ENCODE data around the gene IGFBPL1. TPM values are rescaled to one million over a fixed set of nuclear protein-coding genes. Genes with fewer than 3 reads are reported as not detected.
"Not testable (repeated sequence)": the region's sequence is repeated elsewhere in the genome, so short reads cannot be mapped to it uniquely, and the experiment has no call there.

The IGFBPL1 gene
- total RNA-seq, 2 experiments from 2014 or later, result not detected

GRCh38 chr9:38384990-38385848 lies 39.0 kb downstream of the IGFBPL1 start:
- CTCF ChIA-PET, result no interaction called here
- POLR2A ChIA-PET, result no interaction called here

GRCh38 chr9:38382141-38382540 lies 42.1 kb downstream of the IGFBPL1 start:
- ChIA-PET CTCF (no interaction called here), POLR2A (no interaction called here)

- ChIA-PET CTCF (no interaction called here), POLR2A (no interaction called here)
Observed at GRCh38 chr9:38380872-38381534, 43.3 kb downstream of the IGFBPL1 start.

GRCh38 chr9:38380230-38380871 lies 43.9 kb downstream of the IGFBPL1 start:
- ChIA-PET POLR2A (no interaction called here), CTCF (no interaction called here)

DNA sequence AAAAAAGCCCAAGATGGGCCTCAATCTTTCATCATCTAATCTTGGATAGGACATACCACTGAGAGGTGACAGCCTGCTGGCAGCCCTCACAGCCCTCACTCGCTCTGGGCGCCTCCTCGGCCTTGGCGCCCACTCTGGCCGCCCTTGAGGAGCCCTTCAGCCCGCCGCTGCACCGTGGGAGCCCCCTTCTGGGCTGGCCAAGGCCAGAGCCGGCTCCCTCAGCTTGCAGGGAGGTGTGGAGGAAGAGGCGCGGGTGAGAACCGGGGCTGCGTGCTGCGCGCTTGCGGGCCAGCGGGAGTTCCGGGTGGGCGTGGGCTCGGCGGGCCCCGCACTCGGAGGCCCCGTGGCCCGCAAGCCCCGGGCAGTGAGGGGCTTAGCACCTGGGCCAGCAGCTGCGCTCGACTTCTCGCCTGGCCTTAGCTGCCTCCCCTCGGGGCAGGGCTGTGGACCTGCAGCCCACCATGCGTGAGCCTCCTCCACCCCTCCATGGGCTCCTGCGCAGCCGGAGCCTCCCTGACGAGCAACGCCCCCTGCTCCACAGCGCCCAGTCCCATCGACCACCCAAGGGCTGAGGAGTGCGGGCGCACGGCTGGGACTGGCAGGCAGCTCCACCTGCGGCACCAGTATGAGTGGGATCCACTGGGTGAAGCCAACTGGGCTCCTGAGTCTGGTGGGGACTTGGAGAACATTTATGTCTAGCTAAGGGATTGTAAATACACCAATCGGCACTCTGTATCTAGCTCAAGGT lies 46.7 kb downstream of the IGFBPL1 start:
- CTCF ChIA-PET, result not testable (repeated sequence)
- POLR2A ChIA-PET, result interaction anchor here (0.7 kb wide), 1 partner anchor 642 kb away, joined by 3 read pairs; no protein-coding TSS in a partner anchor

- POLR2A ChIA-PET, result no interaction called here
- CTCF ChIA-PET, result no interaction called here
Observed at GRCh38 chr9:38376021-38376670, 48.1 kb downstream of the IGFBPL1 start.

DNA sequence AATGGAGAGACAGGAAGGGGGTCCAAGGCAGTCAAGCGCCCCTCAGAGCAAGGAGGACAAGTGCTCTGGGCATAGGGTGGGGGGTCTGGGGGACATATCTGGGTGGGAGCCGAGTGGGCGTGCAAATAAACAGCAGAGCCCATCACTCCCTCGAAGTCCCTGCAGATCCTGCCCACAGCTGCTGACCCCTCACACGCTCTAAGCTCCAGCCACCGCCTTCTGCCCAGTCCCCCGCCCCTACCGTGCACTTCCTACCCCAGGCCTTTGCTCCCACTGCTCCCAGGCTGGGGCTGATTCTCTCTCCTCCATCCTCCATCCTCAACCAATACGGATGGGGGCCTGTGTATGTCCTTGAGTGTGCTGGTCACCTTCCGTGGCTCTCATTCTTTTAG lies 48.7 kb downstream of the IGFBPL1 start:
- ChIA-PET POLR2A (no interaction called here), CTCF (no interaction called here)

DNA sequence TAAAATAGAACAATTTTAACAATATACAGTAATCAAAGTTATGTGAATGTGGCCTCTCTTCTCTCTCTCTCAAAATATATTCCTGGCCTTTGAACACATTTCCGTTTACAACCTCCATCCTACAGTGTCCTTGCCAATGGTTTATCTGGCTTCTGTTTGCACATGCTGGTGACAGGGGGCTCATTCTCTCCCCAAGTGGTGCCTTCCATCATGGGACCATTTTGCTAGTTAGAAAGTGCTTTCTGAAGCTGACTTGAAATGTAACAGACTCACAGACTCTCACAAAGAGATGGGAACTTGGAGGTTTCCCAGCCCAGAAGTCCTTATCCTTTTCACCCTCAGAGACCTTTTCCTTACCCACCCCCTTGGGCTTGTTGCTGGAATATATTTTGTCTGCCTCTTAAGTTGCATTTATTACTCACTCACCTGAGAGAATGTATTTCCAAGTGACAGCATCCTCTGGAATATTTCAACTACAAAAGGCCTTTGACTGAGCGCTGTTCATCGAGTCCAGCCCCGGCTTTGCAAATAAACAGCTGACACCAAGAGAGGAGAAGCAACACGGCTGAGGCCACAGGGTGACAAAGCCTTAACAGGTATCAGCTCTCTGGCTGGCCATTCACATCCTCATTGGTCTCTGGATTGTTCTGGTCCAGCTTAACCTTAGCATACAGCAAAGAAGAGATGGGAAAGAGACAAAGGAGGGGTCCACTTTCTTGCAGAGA lies 49.2 kb downstream of the IGFBPL1 start:
- ChIA-PET CTCF (no interaction called here), POLR2A (no interaction called here)

DNA sequence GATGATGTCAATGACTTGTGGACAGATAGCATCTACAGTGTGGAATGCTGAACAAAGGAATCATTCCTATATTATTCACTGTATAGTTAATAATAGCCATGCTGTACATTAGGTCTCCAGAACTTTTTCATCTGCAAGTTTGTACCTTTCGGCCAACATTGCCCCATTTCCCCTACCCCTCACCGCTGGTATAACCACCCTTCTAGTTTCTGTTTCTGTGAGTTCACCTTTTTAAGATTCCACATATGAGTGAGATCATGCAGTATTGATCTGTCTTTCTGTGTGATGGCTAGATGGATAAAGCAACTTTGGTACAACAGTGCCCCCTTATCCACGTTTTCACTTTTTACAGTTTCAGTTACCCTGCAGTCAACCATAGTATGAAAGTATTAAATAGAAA lies 50.6 kb downstream of the IGFBPL1 start:
- CTCF ChIA-PET, result no interaction called here

DNA sequence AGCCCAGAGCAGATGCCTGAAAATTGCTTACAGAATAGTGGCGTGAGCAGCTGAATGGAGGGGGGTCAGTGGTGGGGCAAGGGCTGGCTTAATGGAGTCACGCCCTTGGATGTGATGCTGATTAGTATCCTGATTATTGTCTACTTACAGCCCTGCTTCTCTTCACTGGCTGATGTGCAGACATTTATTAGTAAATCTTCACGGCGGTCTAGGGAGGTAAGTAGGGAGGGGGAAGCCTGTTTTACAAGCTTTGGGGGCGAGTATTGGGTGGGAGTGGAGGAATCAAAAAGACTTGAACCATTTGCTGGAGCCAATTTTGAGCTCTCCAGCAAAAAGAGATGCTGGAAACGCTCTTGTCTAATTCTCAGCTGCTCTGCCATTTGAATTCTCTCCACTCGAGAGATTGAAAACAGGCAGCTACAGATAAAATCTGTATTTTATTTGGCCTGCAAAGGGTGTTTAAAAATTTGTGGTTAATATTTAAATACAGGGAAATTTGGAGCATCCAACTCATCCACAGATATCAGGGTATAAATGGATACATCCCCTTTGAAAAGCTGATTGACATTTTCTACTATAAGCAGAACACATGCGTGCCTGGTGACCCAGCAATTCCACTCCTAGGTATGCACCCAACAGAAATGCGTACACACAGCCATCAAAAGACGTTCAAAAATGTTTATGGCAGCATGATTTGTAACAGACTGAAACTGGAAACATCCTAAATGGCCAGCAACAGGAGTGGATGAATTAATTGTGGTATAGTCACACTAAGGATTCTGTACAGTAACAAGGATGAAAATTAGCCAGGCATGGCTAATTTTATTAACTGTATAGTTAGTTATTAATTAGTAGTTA lies 51.3 kb downstream of the IGFBPL1 start:
- ChIA-PET CTCF (no interaction called here), POLR2A (no interaction called here)

More for the DNA sequence above, 50.6 kb downstream of the IGFBPL1 start:
- POLR2A ChIA-PET, result no interaction called here

DNA sequence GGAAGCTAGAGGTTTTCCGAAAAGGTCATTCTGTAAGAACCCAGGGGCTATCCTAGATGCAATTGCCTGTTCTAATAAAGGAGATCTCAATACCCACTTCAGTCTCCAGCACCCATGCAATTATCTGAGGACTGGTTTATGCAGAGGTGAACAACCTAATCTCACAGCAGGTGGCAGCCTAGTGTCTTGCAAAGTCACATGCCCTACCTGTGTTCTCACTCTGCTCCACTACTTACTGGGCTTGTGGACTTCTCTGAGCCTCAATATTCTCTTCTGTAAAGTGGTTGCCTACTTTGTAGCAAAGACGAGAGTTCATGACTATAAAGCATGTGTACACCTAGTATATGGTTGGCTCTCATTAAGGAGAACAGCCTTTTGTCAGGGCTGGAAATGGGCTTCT lies 52.8 kb downstream of the IGFBPL1 start:
- ChIA-PET CTCF (no interaction called here), POLR2A (no interaction called here)

GRCh38 chr9:38370176-38370575 lies 54.1 kb downstream of the IGFBPL1 start:
- ChIA-PET POLR2A (no interaction called here), CTCF (no interaction called here)

DNA sequence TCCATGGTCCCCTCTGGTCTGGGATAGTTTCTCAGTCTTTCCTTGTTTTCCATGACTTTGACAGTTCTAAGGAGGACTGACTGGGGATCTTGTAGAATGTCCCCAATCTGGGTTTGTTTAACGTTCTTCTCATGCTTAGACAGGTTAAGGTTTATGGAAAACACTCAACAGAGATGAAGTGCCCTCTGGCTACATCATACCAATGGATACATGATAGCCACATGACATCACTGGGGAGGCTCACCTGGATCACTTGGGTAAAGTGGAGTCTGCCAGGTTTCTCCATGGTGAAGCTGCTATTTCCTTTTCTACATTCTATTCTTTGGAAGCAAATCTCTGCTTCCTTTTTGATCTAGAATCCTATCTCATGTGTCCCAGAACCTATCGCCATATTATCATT lies 55.5 kb downstream of the IGFBPL1 start:
- ChIA-PET POLR2A (no interaction called here), CTCF (no interaction called here)

DNA sequence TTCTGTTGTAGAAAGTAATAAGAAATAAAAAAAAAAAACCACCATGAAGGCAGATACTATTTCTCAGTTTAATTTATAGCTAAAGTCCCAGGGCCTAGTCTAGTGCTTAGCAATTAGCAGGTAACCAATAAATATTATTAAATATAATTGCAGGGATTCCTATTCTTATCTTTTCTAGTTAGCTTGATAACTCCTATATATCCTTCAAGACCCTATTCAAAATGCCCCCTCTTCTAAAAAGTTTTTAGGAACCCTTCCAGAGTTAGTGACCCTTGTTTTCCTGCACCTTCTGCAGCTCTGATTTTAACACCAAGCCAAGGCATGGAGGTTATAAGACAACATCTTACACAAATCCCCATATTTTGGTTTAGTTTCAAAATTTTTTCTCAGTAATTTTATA lies 56.4 kb downstream of the IGFBPL1 start:
- CTCF ChIA-PET, result no interaction called here

DNA sequence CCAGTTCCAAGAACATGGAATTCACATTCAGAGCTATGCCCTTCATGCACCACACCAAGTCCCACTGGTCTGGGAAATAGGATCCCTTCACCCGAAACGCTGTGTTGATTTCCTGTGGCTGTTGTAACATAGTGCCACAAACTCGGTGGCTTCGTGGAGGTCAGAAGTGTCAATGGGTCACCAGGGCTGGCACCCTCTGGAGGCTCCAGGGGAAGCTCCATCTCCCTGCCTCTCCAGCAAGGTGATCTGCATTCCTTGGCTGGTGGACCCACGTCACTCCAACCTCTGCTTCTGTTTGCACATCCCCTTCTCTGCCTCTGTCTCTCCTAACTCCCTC lies 60.7 kb downstream of the IGFBPL1 start:
- CTCF ChIA-PET, result no interaction called here

More for the DNA sequence above, 56.4 kb downstream of the IGFBPL1 start:
- POLR2A ChIA-PET, result no interaction called here

DNA sequence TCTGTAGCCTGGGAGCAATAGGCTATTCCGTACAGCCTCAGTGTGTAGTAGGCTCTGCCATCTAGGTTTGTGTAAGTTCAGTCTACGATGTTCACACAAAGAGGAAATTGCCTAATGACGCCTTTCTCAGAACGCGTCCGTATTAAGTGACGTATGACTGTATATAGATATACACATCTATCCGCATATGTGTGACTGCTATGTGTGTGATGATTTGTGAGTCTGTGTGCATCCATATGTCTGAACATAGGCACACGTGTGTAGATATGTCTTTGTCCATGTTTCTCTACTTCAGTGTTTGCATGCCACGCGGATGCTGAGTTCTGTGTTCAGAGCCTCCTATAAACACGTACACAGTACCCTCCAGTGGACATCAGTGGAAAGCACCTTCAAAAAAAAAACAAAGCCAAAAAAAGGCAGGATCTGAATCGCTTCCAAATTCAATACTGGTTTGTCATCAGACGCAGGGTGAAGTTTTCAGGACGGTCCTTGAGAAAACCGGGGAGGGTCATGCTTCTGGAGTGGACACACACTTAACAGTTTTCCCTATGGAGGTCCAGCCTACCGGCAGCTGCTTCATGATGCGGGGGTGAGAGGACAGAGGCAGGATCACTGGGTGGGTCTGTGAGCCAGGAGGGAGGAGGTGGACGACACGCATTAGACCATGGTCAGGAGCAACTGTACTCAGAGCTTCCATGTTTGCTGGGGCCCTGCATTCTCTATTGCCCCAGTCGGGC lies 61.2 kb downstream of the IGFBPL1 start:
- ChIA-PET POLR2A (no interaction called here), CTCF (interaction anchor here (0.6 kb wide), 1 partner anchor 1935 kb away, joined by 3 read pairs; no protein-coding TSS in a partner anchor)

More for the DNA sequence above, 60.7 kb downstream of the IGFBPL1 start:
- POLR2A ChIA-PET, result no interaction called here

DNA sequence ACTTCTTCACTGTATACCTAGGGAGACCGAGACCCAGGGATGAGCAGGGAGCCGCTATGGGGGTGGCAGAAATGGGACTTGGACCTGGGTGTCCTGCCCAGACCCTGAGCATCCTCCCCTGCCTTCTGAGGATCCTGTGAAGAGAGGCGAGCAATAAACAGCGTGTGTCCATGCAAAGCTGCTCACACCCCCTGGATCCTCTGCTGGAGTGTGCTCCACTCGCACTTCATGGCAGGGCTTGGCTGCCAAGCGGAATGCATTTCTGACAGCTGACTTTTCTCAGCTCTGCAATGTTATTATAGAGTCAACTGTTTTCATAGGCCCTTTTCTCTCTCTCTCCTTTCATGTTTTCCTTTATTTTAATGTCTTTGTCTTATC lies 62.8 kb downstream of the IGFBPL1 start:
- CTCF ChIA-PET, result no interaction called here
- POLR2A ChIA-PET, result no interaction called here

Measured in activated CD8-positive, alpha-beta memory T cell treated with anti-CD3 and anti-CD28 coated beads for 36 hours (primary cell).